Uterus (tissue), 4 donors: ENCODE measurements around the gene CRYBB2. TPM values are rescaled to one million over a fixed set of nuclear protein-coding genes. Genes with fewer than 3 reads are reported as not detected.

Experiments used
- DNase-seq, 2 donors: peaks; one replicate each; pipeline ENCODE4 v3.0.0-alpha.2; 2019 to 2020
- H3K27ac ChIP-seq, 2 donors: fragments of 200-600 bp; sonication (generic); 1 replicate in 1 of 2; 2 replicates in 1 of 2; pipeline ENCODE4 v1.5.1; 2016 to 2018
- H3K27me3 ChIP-seq, 2 donors: fragments of 200-600 bp; sonication (generic); one replicate each; pipeline ENCODE4 v1.5.1; 2018 to 2019; ENCODE audit warnings: control low read depth in 1 of 2
- H3K36me3 ChIP-seq, 2 donors: fragments of 200-600 bp; sonication (generic); one replicate each; pipeline ENCODE4 v1.5.1; 2019; ENCODE audit warnings: control low read depth in 1 of 2
- H3K4me1 ChIP-seq, 2 donors: fragments of 200-600 bp; sonication (generic); one replicate each; pipeline ENCODE4 v1.5.1; 2018 to 2019; ENCODE audit warnings: control low read depth in 1 of 2
- H3K4me3 ChIP-seq, 2 donors: fragments of 200-600 bp; sonication (generic); 1 replicate in 1 of 2; 2 replicates in 1 of 2; pipeline ENCODE4 v1.5.1; 2018 to 2019; ENCODE audit warnings: mild to moderate bottlenecking in 1 of 2
- H3K9me3 ChIP-seq, 2 donors: fragments of 200-600 bp; sonication (generic); one replicate each; pipeline ENCODE4 v1.5.1; 2019; ENCODE audit warnings: control low read depth in 1 of 2
- POLR2A ChIP-seq, 2 donors: fragments of 450-650 bp; IDR thresholded peaks; one replicate each; pipeline ENCODE4 v1.6.1; 2016; ENCODE audit warnings: antibody characterized with exemption in 2 of 2, mild to moderate bottlenecking in 1 of 2, moderate library complexity in 1 of 2
- intact Hi-C: fragments of 100-400 bp; cut with DNase I; formaldehyde crosslinking; loops from one replicate; pipeline ENCODE4 v1.15.1; 2023; ENCODE audit warnings: low total_unique reads
- total RNA-seq, 4 donors: library from RNA; depleted of rRNA in 3 of 4; stranded (reverse); fragments of >200 nt in 3 of 4; gene quantifications; one replicate each; pipeline versions ENCODE4 v1.1.0 to v1.2.4, GENCODE V29; 2014 to 2023
- TF ChIP-seq, protein P1 (sequence below), 4 experiments: fragments of 200-600 bp in 2 of 4; fragments of 450-650 bp in 2 of 4; sonication (generic) in 2 of 4; IDR thresholded peaks; one replicate each; pipeline ENCODE4 v1.5.1; 2016 to 2019; ENCODE audit warnings: antibody characterized with exemption in 4 of 4, mild to moderate bottlenecking in 2 of 4, moderate library complexity in 1 of 4
- donor health status: DM: yes; HTN: yes; CAD: no.

Gene CRYBB2
- total RNA-seq, 4 donors from 2014 or later = not detected

GRCh38 chr22:25205847-25206246, 13.6 kb upstream of the CRYBB2 start:
- Histone ChIP-seq H3K4me1 (no peaks in the 10 kb centered on the region), H3K9me3 (no peaks in the 10 kb centered on the region), H3K27ac (no peak overlapping the region), H3K27me3 (no peaks in the 10 kb centered on the region), H3K4me3 (no peak overlapping the region), H3K36me3 (no peaks in the 10 kb centered on the region)
- DNase-seq = no peak
- TF ChIP-seq, protein P1, sequence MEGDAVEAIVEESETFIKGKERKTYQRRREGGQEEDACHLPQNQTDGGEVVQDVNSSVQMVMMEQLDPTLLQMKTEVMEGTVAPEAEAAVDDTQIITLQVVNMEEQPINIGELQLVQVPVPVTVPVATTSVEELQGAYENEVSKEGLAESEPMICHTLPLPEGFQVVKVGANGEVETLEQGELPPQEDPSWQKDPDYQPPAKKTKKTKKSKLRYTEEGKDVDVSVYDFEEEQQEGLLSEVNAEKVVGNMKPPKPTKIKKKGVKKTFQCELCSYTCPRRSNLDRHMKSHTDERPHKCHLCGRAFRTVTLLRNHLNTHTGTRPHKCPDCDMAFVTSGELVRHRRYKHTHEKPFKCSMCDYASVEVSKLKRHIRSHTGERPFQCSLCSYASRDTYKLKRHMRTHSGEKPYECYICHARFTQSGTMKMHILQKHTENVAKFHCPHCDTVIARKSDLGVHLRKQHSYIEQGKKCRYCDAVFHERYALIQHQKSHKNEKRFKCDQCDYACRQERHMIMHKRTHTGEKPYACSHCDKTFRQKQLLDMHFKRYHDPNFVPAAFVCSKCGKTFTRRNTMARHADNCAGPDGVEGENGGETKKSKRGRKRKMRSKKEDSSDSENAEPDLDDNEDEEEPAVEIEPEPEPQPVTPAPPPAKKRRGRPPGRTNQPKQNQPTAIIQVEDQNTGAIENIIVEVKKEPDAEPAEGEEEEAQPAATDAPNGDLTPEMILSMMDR (IDR thresholded peaks at IDR 0.05) = no peak
- TF ChIP-seq POLR2A (IDR thresholded peaks at IDR 0.05) = no peak
- intact Hi-C loops = no loop called here

DNA sequence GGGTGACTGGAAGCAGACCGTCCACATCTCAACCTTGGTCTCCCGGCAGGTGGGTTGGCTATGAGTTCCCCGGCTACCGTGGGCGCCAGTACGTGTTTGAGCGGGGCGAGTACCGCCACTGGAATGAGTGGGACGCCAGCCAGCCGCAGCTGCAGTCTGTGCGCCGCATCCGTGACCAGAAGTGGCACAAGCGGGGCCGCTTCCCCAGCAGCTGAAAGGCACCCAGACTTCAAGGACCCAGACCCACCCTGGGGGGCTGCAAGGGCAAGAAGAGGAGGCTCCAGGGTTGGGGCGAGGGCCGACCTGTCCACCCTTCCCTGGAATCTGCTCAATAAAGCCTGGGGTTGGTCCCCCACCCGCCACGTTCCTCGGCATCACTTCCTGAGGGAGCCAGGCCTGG, 12.4 kb upstream of the CRYBB2 start:
- H3K4me1 ChIP-seq = no peaks in the 10 kb centered on the region
- H3K27ac ChIP-seq = no peak overlapping the region
- H3K36me3 ChIP-seq = no peaks in the 10 kb centered on the region
- DNase-seq = no peak
- intact Hi-C loops = no loop called here
- H3K4me3 ChIP-seq = no peak overlapping the region
- H3K9me3 ChIP-seq = no peaks in the 10 kb centered on the region
- H3K27me3 ChIP-seq = no peaks in the 10 kb centered on the region
- no peak for TF ChIP-seq POLR2A (IDR thresholded peaks at IDR 0.05)
- TF ChIP-seq, protein P1 (IDR thresholded peaks at IDR 0.05) = no peak

DNA sequence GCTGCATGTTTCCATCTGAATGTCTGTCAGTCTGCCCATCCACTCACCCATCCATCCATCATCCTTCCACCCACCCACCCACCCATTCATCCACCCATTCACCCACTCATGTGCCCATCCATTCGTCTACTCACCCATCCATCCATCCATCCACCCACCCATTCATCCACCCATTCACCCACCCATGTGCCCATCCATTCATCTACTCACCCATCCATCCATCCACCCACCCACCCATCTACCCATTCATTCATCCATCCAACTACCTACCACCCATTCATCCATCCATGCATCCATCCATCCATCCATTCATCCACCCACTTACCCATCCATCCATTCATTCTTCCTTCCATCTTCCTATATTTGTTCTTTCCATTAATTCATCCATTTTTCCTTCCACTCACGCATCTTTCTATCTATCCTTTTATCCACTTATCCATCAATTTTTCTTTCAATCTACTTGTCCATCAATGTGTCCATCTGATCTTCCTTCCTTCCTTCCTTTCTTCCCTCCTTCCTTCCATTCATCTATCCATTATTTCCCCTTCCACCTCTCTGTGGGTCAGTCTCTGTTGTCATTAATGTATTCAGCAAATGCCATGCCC, 11.8 kb upstream of the CRYBB2 start:
- Histone ChIP-seq H3K9me3 (no peaks in the 10 kb centered on the region), H3K4me3 (no peak overlapping the region), H3K27ac (no peak overlapping the region), H3K4me1 (no peaks in the 10 kb centered on the region), H3K36me3 (no peaks in the 10 kb centered on the region), H3K27me3 (no peaks in the 10 kb centered on the region)
- no peak for DNase-seq
- intact Hi-C loops = no loop called here
- TF ChIP-seq POLR2A (IDR thresholded peaks at IDR 0.05) = no peak
- TF ChIP-seq, protein P1 (IDR thresholded peaks at IDR 0.05) = no peak

GRCh38 chr22:25208328-25208727, 11.1 kb upstream of the CRYBB2 start:
- DNase-seq = no peak
- Histone ChIP-seq H3K4me3 (no peak overlapping the region), H3K36me3 (no peaks in the 10 kb centered on the region), H3K4me1 (no peaks in the 10 kb centered on the region), H3K9me3 (peaks cover 0 to 2% of the 10 kb centered on the region in 2 donors), H3K27me3 (no peaks in the 10 kb centered on the region), H3K27ac (no peak overlapping the region)
- TF ChIP-seq, protein P1 (IDR thresholded peaks at IDR 0.05) = no peak
- TF ChIP-seq POLR2A (IDR thresholded peaks at IDR 0.05) = no peak
- intact Hi-C loops = no loop called here

GRCh38 chr22:25208743-25209505, 10.5 kb upstream of the CRYBB2 start:
- Histone ChIP-seq H3K27me3 (no peaks in the 10 kb centered on the region), H3K4me3 (no peak overlapping the region), H3K9me3 (peaks cover 0 to 3% of the 10 kb centered on the region in 2 donors), H3K36me3 (no peaks in the 10 kb centered on the region), H3K27ac (no peak overlapping the region), H3K4me1 (no peaks in the 10 kb centered on the region)
- intact Hi-C loops = no loop called here
- no peak for DNase-seq
- TF ChIP-seq, protein P1 (IDR thresholded peaks at IDR 0.05) = no peak
- no peak for TF ChIP-seq POLR2A (IDR thresholded peaks at IDR 0.05)
